Measurements from ENCODE around the gene ATP1B3.

DNA sequence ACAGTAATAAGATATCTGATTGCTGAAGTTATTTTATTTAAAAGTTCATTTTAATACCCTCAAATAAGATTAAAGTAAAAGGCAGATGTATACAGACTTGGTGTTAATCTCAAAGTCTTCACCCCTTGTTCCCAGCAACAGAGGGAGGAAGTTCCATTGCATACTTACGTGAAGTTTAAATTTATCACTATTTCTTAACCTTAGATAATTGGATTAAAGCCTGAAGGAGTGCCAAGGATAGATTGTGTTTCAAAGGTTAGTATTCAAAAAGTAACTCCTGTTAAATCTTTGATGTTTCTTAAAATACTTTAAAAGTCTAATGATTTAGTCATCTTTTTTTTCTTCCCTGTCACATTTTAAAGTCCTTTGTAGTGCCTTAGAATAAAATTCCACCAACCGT lies 39.3 kb downstream of the ATP1B3 start:
- no peak for TF ChIP-seq POLR2AphosphoS5 (IDR thresholded peaks at IDR 0.05; ENCODE audit: borderline replicate concordance, low read depth, low read length)
- TF ChIP-seq EZH2 (IDR thresholded peaks at IDR 0.05): no peak
